HG03108 (cell line): Measurements from ENCODE around the gene BRWD1.
"Not testable (repeated sequence)": the region's sequence is repeated elsewhere in the genome, so short reads cannot be mapped to it uniquely, and the experiment has no call there.

Experiments used
- ATAC-seq: cut with Tn5 transposase; IDR thresholded peaks from one replicate; pipeline ENCODE4 v1.9.1; 2021; ENCODE audit warnings: moderate library complexity; ENCODE audit not compliant: unreplicated experiment

Gene BRWD1

DNA sequence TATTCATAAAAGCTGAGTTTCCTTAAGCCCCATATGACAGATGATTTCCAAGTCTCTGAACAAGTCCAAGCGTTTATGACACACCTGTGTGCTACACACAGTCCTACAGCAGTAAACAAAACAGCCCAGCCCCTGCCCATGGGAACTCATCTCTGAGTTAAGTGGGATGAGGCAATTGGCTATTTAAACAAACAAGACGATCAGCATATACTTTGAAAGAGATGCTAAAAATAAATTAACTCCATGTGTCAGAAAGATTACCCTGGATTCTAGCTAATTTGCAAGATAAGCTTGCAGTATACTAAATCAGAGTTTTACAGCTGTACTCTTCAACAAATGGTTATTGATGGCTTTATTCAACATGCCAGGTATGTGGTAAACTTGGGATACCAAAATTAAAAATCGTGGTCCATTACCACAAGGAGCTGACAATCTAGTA, 137.1 kb downstream of the BRWD1 start:
- ATAC-seq: no peak

GRCh38 chr21:39175665-39176064, 137.8 kb downstream of the BRWD1 start:
- no peak for ATAC-seq

DNA sequence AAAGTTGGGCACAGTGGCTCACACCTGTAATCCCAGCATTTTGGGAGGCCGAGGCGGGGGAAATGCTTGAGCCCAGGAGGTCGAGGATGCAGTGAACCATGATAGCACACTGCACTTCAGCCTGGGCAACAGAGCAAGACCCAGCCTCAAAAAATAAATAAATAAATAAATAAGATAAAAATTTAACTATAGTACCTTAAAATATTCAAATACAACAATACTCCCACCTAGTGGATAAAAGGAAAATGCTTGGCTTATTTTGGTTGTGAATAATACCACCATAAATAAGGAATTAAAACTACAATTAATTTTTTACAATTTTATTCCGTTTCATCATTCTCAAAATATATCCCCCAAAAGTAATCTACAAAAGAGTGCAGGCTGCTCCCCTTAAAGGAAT, 138.3 kb downstream of the BRWD1 start:
- no peak for ATAC-seq

DNA sequence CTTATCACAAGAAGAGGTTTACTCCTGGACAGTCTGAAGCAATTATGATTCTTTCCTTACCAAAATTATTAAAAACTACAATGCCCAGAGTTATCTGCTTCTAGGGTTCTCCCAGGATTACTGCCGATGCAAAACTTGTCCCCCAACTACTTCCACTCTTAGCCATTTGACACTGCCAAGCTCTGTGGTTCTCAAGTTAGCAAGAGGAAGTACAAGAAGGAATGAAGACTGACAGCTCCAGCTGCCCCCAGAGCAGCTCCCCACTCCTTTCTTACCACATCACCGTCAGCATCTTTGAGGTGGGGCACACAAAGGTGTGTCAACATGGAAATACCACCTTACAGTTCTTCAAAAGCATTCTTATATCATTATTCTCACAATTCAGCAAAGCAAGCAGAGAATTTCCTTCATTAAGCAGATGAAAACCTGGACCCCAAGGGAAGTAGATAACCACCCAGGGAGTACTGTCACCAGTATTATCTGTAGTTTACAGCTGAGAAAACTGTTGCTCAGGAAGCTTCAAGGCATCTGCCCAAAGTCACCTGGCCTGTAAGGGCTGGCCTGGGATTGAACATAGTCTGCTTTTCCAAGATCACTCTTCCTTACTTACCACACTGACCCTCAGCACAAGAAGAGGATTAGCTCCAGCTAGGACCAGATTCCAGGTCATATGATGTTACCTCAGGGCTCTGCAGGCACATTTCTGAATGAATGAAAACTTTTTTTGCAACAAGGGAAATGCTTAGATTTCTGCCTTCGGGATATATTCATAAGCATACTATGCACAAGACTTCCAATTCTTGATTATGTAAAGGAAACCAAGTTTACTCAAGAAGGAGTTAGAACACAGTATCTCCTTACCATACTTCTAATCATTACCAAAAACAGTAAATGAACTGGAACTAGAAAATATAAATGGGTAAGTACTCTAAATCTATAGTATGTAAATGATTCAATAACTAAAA, 139.4 kb downstream of the BRWD1 start:
- no peak for ATAC-seq

DNA sequence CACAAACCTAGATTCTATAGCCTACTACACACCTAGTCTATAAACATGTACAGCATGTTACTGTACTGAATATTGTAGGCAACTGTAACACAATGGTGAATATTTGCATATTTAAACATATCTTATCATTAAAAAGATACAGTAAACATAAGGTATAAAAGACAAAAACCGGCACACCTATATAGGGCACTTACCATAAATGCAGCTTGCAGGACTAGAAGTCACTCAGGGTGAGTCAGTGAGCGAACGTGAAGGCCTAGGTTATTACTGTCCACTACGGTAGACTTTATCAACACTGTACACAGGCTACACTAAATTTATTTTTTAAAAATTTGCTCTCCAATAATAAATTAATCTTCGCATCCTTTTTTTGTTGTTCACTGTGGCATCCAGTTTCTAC, 143.5 kb downstream of the BRWD1 start:
- no peak for ATAC-seq

DNA sequence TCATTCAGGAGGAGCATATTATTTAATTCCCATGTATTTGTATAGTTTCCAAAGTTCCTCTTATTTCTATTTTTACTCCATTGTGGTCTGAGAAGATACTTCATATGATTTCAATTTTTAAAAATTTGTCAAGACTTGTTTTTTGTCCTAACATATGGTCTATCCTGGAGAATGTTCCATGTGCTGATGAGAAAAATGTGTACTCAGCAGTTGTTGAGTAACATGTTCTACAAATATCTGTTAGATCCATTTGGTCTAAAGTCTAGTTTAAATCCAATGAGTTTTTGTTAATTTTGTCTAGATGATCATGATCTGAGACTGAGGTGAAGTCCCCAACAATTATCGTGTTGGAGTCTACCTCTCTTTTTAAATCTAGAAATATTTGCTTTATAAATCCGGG, 144.6 kb downstream of the BRWD1 start:
- ATAC-seq: no peak

DNA sequence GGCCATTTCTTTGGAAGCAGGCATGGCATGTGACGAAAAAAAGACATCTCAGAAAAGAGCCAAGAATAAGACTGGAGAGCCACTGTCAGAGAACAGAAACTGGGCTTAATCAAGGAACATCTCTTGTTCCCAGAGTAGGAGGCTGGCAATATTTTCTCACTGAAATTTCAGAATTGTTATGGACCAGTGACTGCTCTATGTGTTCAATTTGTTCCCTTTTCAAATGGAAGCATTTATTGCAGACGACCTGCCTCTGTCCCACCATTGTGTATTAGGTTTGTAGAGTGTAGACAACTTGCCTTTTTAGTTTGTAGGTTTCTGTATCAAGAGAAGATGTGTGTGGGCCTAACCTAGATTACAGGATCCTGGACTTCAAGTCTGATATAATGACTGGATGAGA, 148.9 kb downstream of the BRWD1 start:
- ATAC-seq: no peak

DNA sequence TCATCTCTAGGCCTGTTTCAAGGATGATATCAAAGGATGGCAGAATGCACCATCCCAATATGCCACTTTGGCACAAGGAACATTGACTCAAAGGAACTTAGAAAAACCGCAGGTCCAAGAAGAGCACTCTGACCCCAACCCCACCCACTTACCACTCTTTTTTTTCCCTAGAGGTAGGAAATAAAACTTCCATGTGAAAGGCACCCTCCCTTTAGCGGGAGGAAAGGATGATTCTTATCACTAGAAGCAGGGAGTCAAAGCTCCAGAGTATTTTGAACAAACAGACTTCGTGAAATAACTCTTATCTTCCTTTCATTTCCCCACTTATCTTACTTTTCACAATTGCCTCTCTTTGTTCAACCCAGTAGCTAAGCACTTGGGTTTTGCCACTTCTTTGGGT, 152.4 kb downstream of the BRWD1 start:
- no peak for ATAC-seq

- ATAC-seq: no peak
Observed at GRCh38 chr21:39159342-39160063, 153.9 kb downstream of the BRWD1 start.

GRCh38 chr21:39157241-39157640, 156.2 kb downstream of the BRWD1 start:
- ATAC-seq: not testable (repeated sequence)

GRCh38 chr21:39156024-39156423, 157.4 kb downstream of the BRWD1 start:
- no peak for ATAC-seq

GRCh38 chr21:39155578-39155977, 157.9 kb downstream of the BRWD1 start:
- no peak for ATAC-seq

DNA sequence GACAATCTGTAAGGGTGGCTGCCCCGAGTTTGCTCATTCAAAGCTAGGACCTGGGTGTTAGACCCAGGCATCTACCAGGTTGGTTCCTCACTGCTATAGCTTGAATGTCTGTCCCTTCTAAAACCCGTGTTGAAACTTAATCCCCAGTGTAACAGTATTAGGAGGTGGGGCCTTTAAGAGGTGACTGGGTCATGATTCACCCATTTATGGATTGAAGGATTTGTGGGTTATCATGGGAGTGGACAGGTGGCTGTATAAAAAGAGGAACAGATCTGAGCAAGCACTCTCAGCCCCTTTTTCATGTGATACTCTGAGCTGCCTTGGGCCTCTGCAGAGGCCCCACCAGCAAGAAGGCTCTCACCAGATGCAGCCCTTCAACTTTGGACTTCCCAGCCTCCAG, 159.6 kb downstream of the BRWD1 start:
- no peak for ATAC-seq

DNA sequence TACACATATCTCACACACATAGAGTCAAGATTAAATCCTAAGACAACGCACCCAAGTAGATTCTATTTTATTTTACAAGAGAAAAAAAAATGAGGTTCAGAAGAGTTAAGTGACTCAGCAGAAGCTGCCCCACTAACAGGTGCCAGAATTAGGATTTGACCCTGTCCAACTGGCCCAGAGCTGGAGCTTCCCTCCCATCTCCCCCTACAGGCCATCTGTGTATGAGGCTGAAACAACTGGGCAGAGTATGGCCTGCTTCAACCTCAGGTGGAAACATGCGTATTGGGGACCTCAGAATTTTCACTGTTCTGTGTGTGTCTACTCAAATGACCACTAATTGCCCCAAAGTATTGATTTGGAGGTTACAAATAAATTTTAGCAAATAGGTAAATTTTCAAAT, 160.1 kb downstream of the BRWD1 start:
- no peak for ATAC-seq

DNA sequence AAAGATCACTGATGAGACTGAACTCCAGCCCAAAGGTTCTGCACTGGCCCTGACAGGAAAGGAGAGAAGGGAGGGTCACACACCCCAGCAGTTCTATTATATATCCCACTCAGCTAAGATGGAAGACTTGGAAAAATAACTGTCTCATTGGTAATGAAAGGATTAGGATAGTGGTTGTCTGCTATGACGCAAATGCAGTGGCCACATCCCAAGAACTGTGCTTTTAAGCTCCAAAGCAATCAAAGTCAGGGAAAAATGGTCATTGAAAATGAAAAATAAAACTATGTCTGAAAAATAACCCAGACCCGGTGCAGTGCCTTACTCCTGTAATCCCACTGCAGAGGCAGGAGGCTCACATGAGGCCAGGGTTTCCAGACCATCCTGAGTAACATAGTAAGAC, 161.2 kb downstream of the BRWD1 start:
- no peak for ATAC-seq

DNA sequence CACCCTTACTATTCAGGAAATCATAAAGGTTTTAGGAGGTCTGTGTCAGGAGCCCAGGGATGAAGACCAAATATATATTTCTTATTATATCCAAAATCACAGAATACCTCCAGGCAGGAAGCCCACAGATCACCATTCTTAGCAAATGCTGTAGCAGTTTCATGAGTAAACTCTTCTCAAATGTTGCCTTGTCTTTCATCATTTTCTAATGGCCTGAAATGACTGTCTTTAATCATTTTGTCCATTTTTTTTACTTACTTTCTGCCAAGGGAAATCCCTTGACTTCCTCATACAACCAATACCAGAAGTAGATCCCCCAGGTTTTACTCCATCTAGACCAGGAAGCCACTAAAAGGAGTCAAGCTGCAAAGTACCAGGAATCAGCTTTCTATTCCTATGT, 162.6 kb downstream of the BRWD1 start:
- ATAC-seq: no peak

- ATAC-seq: no peak
Observed at GRCh38 chr21:39150316-39150715, 163.1 kb downstream of the BRWD1 start.

GRCh38 chr21:39149882-39150281, 163.6 kb downstream of the BRWD1 start:
- ATAC-seq: no peak

DNA sequence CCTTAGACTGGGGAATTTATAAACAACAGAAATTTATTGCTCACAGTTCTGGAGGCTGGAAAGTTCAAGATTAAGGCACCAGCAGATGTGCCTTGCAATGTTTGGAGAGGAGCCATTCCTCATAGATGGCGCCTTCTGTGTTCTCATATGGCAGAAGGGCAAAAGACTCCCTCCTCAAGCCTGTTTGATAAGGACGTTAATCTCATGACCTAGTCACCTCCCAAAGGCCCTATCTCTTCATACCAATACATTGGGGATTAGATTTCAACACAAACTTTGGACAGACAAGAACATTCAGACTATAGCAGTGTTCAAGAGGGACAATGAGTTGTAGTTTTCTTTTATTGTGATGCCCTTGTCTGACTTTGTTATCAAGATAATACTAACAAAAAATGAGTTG, 164.5 kb downstream of the BRWD1 start:
- no peak for ATAC-seq

- ATAC-seq: no peak
Observed at GRCh38 chr21:39144191-39144590, 169.2 kb downstream of the BRWD1 start.

DNA sequence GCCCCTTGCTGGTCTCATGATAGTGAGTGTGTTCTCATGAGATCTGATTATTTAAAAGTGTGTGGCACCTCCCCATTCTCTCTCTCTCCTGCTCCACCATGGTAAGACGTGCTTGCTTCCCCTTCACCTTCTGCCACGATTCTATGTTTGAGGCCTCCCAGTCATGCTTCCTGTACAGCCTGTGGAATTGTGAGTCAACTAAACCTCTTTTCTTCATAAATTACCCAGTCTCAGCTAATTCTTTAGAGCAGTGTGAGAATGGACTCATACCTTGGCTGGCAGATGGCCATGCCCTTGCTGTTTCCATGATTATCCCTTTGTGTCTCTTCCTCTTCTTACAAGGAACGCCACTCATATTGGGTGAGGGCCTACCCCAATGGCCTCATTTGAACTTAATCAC, 170.5 kb downstream of the BRWD1 start:
- ATAC-seq: no peak

GRCh38 chr21:39141502-39141901, 171.9 kb downstream of the BRWD1 start:
- ATAC-seq: no peak
